Lower leg skin (tissue), 4 donors: Measurements from ENCODE around the gene EZR. TPM values are rescaled to one million over a fixed set of nuclear protein-coding genes. Genes with fewer than 3 reads are reported as not detected.

Source experiments
- DNase-seq, 2 donors: peaks; one replicate each; pipeline ENCODE4 v3.0.0-alpha.2; 2019; ENCODE audit warnings: low spot score in 2 of 2
- H3K4me3 ChIP-seq: fragments of 200-600 bp; sonication (generic); 2 replicates; pipeline ENCODE4 v1.5.1; 2017; ENCODE audit warnings: mild to moderate bottlenecking, low read depth; ENCODE audit not compliant: poor library complexity, severe bottlenecking
- CTCF ChIP-seq, 3 donors: fragments of 450-650 bp; IDR thresholded peaks; one replicate each; pipeline ENCODE4 v1.5.1; 2016; ENCODE audit warnings: antibody characterized with exemption in 3 of 3, mild to moderate bottlenecking in 3 of 3, moderate library complexity in 2 of 3
- POLR2A ChIP-seq, 2 donors: fragments of 450-650 bp; IDR thresholded peaks; one replicate each; pipeline ENCODE4 v1.6.1; 2016 to 2017; ENCODE audit warnings: antibody characterized with exemption in 2 of 2, mild to moderate bottlenecking in 1 of 2, moderate library complexity in 1 of 2
- WGBS, 2 donors: methylation state at CpG; one replicate each; pipeline ENCODE4 v1.1.5; 2018; 5-methylcytosine and 5-hydroxymethylcytosine counted together
- intact Hi-C: fragments of 100-400 bp; cut with DNase I; formaldehyde crosslinking; loops from one replicate; pipeline ENCODE4 v1.15.0; 2023; ENCODE audit warnings: low total_unique reads
- total RNA-seq, 4 donors: library from RNA; depleted of rRNA; stranded (reverse); fragments of >200 nt; gene quantifications; one replicate each; pipeline ENCODE4 v1.1.0, GENCODE V29; 2016

Gene EZR
- total RNA-seq, 4 donors from 2014 or later: 200 to 235 (median 212) TPM

- no peak overlapping the region for H3K4me3 ChIP-seq
- DNase-seq: peak in 1 of 2 donors; percentile 42
- WGBS, 2 donors: 58 to 65% methylated on average over 6 of the region's 6 CpGs
- intact Hi-C loops: no loop called here
- no peak for TF ChIP-seq POLR2A (IDR thresholded peaks at IDR 0.05)
- TF ChIP-seq CTCF (IDR thresholded peaks at IDR 0.05): no peak
Observed at GRCh38 chr6:158786645-158787304, 32.4 kb downstream of the EZR start.

- 94 to 96% methylated on average over 10 to 12 of the region's 12 CpGs for WGBS, 2 donors
- no peak for TF ChIP-seq CTCF (IDR thresholded peaks at IDR 0.05)
- TF ChIP-seq POLR2A (IDR thresholded peaks at IDR 0.05): no peak
- DNase-seq: peak in 1 of 2 donors; percentile 77
- no peak overlapping the region for H3K4me3 ChIP-seq
- intact Hi-C loops: no loop called here
Observed at GRCh38 chr6:158785036-158785435, 34.1 kb downstream of the EZR start.

GRCh38 chr6:158784505-158784904, 34.7 kb downstream of the EZR start:
- H3K4me3 ChIP-seq: no peak overlapping the region
- WGBS, 2 donors: 55 to 68% methylated on average over 6 of the region's 6 CpGs
- TF ChIP-seq CTCF (IDR thresholded peaks at IDR 0.05): no peak
- TF ChIP-seq POLR2A (IDR thresholded peaks at IDR 0.05): no peak
- intact Hi-C loops: no loop called here
- DNase-seq: no peak

GRCh38 chr6:158783851-158784250, 35.3 kb downstream of the EZR start:
- no peak overlapping the region for H3K4me3 ChIP-seq
- 90 to 91% methylated on average over 5 of the region's 5 CpGs for WGBS, 2 donors
- DNase-seq: no peak
- TF ChIP-seq POLR2A (IDR thresholded peaks at IDR 0.05) (no peak), CTCF (IDR thresholded peaks at IDR 0.05) (no peak)
- intact Hi-C loops: no loop called here

- TF ChIP-seq POLR2A (IDR thresholded peaks at IDR 0.05): no peak
- no peak for TF ChIP-seq CTCF (IDR thresholded peaks at IDR 0.05)
- no peak for DNase-seq
- WGBS, 2 donors: 60 to 88% methylated on average over 4 of the region's 4 CpGs
- H3K4me3 ChIP-seq: no peak overlapping the region
- intact Hi-C loops: no loop called here
Observed at GRCh38 chr6:158783167-158783450, 36.1 kb downstream of the EZR start.
